ENCODE data around the gene SLC38A1.
"Not testable (repeated sequence)": the region's sequence is repeated elsewhere in the genome, so short reads cannot be mapped to it uniquely, and the experiment has no call there.

SLC38A1 gene

GRCh38 chr12:46256942-46257341, 11.9 kb downstream of the SLC38A1 start:
- DNase-seq (ENCODE audit: low spot score), result no peak
- TF ChIP-seq, protein P1, sequence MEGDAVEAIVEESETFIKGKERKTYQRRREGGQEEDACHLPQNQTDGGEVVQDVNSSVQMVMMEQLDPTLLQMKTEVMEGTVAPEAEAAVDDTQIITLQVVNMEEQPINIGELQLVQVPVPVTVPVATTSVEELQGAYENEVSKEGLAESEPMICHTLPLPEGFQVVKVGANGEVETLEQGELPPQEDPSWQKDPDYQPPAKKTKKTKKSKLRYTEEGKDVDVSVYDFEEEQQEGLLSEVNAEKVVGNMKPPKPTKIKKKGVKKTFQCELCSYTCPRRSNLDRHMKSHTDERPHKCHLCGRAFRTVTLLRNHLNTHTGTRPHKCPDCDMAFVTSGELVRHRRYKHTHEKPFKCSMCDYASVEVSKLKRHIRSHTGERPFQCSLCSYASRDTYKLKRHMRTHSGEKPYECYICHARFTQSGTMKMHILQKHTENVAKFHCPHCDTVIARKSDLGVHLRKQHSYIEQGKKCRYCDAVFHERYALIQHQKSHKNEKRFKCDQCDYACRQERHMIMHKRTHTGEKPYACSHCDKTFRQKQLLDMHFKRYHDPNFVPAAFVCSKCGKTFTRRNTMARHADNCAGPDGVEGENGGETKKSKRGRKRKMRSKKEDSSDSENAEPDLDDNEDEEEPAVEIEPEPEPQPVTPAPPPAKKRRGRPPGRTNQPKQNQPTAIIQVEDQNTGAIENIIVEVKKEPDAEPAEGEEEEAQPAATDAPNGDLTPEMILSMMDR (IDR thresholded peaks at IDR 0.05; ENCODE audit: extremely low read depth, missing control alignments), result no peak

GRCh38 chr12:46253544-46254162, 15.2 kb downstream of the SLC38A1 start:
- TF ChIP-seq, protein P1 (IDR thresholded peaks at IDR 0.05; ENCODE audit: extremely low read depth, missing control alignments), result no peak
- no peak for DNase-seq (ENCODE audit: low spot score)

GRCh38 chr12:46251994-46252393, 16.8 kb downstream of the SLC38A1 start:
- DNase-seq (ENCODE audit: low spot score), result not testable (repeated sequence)

- DNase-seq (ENCODE audit: low spot score), result not testable (repeated sequence)
Measured at GRCh38 chr12:46249960-46250359, 18.9 kb downstream of the SLC38A1 start.

DNA sequence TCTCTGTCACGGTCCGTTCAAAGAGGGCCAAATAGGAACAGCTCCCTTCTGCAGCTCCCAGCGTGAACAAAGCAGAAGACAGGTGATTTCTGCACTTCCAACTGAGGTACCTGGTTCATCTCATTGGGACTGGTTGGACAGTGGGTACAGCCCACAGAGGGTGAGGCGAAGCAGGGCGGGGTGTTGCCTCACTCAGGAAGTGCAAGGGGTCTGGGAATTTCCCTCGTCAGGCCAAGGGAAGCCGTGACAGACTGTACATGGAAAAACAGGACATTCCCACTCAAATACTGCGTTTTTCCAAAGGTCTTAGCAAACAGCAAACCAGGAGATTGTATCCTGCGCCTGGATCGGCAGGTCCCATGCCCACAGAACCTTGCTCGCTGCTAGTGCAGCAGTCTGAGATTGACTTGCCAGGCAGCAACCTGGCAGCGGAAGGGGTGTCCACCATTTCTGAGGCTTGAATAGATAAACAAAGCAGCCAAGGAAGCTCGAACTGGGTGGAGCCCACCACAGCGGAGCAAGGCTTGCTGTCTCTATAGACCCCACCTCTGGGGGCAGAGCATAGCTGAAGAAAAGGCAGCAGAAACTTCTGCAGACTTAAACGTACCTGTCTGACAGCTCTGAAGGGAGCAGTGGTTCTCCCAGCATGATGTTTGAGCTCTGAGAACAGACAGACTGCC, 22.7 kb downstream of the SLC38A1 start:
- TF ChIP-seq, protein P1 (IDR thresholded peaks at IDR 0.05; ENCODE audit: extremely low read depth, missing control alignments), result no peak
- DNase-seq (ENCODE audit: low spot score), result no peak

DNA sequence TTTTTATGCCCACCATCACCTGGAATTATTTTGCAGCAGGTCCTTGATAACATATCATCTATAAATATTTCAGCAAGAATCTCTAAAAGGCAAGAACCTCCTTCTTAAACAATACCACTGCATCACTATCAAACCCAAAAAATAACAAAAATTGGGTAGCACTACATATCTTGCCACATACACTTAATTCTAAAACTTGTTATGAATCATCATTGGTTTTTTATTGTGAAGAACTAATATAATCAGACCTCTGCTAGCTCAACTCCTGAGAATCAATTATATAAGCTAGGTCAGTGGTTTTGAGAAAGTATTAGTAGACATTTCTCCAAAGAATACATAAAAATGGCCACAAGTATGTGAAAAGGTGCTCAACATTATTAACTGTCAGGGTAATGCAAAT, 23.8 kb downstream of the SLC38A1 start:
- TF ChIP-seq, protein P1 (IDR thresholded peaks at IDR 0.05; ENCODE audit: extremely low read depth, missing control alignments), result no peak
- no peak for DNase-seq (ENCODE audit: low spot score)

DNA sequence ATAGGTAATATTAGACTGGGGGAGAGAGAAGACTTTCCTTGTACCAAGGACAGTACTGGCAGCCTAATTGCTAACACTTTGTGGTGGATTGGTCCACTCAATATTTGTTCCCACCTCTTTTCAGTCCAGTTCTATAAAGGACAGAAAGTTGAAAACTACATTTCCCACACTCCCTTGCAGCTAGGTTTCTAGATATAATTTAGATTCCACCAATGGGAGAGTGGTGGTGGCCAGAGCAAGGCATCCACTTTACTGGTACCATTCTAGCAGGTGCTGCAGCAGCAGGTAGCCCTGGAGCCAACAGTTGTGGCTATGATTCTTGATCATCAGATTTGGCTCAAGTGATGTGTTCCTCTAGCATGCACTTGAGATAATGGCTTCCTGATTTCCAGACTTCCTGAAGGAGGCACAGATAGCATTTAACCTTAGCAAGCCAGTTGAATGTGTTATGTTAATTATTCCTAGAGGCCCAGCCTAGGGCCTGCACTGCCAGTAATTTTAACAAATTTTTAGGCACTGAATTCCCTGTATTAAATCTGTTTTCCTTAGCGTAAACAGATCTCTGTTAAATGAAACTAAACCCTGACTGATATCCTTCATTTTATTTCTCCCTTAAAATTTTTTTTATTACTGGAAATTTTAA, 24.4 kb downstream of the SLC38A1 start:
- DNase-seq (ENCODE audit: low spot score), result no peak
- TF ChIP-seq, protein P1 (IDR thresholded peaks at IDR 0.05; ENCODE audit: extremely low read depth, missing control alignments), result no peak

DNA sequence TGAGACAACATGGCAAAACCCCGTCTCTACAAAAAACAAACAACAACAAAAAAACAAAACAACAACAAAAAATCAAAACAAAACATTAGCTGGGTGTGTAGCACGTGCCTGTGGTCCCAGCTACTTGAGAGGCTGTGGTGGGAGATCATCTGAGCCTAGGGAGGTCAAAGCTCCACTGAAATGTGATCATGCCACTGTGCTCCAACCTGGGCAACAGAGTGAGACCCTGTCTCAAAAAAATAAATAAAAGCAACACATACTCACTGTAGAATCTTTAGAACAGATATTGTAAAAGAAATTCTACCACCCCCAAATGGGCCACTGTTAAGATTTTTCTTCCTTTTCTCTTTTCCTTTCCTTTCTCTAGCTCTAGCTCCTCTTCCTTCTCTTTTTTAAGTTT, 26.3 kb downstream of the SLC38A1 start:
- DNase-seq (ENCODE audit: low spot score), result no peak
- TF ChIP-seq, protein P1 (IDR thresholded peaks at IDR 0.05; ENCODE audit: extremely low read depth, missing control alignments), result no peak
